Stimulated activated CD4-positive, alpha-beta T cell treated with anti-CD3 and anti-CD28 coated beads, Interleukin-1b, Interleukin-23, amount 100 ng/mL, for 1 hour (primary cell): Measurements from ENCODE around the gene SLC24A5.

ENCODE experiments used
- DNase-seq, 2 donors: peaks; one replicate each; pipeline ENCODE4 v3.0.0-alpha.2; 2020; ENCODE audit warnings: low read depth in 2 of 2

SLC24A5 gene

DNA sequence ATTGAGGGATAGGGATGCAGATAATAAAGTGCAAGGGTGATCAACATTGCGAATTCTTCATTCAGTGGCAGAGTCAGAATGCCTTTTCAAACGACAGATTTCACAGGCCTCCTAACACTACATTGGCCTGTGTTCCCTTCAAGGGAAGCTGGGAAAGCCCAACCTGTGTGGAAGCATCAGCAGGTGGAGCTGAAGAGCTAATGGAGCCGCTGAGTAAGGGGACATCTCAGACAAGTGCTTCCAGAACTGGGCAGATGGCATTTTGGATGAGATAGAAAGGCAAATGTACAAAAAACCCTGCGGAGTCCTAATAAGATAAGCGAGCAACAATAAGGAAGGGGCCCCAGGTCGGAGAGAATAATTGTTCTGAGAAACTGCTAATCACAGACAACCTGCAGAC, 8.5 kb upstream of the SLC24A5 start:
- DNase-seq = no peak

DNA sequence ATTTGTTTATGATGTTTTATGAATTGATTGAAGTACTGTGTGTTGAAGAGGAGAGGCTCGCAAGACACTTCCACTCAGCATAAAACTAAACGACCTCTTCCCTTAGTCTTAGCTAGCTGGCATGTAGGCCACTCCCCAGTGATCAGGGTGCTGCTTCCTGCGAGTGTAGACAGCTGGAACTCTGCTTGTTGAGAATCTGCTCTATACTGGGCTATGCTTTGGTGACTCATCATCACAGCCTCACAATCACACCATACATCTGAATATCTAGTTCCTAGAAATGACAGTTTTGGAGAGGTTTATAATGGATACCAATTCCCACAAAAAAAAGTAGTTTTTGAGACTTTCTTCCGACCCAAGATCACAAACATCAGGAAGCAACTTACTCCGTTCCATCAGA, 1.5 kb upstream of the SLC24A5 start:
- DNase-seq = no peak

DNA sequence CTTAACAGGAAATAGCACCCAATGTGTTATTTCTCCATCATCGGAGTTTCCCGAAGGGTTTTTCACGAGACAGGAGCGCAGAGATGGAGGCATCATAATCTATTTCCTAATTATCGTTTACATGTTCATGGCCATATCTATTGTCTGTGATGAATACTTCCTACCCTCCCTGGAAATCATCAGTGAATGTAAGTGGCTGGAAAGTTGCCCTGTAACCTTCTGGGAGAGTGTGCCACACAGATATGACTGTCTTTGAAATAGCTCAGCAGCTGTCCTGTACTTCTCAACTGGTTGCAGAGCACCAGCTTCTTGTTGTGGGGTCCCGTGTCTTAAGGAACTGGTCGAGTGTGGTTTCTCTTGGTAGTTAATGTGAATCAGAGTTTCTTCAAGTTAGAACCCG, 1.1 kb downstream of the SLC24A5 start:
- DNase-seq = no peak

DNA sequence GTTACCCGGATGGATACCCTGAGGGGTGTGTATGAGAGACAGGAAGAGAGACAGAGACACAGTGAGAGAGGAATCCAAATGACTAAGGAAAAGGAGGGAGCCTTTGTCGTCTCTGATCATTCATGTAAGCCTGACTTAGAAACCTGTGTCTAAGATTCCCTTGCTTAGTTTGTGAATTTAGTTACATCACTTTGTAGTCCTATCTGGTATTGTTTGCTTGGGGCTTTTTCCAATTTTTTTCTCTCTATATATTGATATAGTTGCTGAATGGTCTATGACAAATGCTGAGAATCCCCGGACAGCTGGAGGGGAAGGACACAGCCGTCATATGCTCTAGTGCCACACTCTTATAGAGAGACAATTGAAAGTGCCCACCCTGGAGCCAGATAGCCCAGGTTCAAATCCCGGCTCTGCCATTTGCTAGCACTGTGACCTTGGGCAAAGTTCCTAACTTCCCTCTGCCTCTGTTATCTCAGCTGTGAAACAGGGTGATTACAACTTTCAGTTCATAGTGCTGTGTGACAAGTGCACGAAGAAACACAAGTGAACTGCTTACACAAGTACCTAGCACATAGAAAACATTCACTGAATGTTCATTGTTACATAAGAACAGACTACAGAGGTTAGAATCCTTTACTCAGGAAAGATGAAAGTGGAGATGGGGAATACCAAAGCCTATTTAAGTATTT, 6.0 kb downstream of the SLC24A5 start:
- no peak for DNase-seq

DNA sequence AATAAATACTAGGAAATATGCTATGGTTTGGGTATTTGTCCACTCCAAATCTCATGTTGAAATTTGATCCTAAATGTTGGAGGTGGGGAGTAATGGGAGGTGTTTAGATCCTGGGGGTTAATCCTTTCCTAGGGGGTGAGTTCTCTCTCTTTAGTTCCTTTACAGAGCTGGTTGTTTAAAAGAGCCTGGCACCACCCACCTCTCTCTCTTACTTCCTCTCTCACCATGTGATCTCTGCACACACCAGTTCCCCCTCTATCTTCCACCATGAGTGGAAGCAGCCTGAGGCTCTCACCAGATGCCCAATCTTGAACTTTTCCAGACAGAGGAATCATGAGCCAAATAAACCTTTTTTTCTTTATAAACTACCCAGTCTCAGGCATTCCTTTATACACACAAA, 10.5 kb downstream of the SLC24A5 start:
- no peak for DNase-seq

DNA sequence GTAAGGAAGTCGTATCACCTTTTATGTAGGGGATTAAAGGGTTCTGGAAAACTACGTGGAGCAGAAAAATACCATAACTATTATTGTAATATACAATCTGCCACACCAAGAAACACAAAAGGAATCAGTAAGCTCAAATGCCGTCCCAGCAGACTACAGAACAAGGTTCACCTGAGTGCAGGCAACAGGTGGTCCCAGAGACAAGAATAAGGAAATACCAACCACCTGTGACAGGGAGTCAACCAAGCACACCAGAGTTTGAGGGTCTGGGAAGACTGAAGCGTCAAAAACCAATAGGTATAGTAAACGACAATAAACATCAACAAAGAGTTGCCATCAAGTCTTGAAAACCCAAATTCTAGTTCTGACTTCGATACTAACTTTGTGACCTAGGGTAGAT, 12.1 kb downstream of the SLC24A5 start:
- no peak for DNase-seq

DNA sequence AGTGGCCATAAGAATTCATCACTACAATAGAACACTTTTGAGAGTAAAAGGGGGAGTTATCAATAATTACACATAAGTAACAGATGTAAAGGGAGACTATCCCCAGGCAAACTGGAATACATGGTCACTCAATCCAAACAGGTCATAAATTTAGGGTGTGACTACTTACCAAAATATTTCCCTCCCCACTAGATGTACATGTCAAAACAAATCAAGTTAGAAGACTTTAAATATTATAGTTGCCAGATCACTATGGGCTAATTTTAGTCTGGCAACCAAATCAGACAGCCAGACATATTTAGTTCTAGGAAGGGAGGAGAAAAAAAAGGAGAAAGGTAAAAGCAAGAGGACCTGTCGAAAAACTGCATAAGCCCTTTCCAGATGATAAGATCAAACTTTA, 23.1 kb downstream of the SLC24A5 start:
- DNase-seq = no peak

DNA sequence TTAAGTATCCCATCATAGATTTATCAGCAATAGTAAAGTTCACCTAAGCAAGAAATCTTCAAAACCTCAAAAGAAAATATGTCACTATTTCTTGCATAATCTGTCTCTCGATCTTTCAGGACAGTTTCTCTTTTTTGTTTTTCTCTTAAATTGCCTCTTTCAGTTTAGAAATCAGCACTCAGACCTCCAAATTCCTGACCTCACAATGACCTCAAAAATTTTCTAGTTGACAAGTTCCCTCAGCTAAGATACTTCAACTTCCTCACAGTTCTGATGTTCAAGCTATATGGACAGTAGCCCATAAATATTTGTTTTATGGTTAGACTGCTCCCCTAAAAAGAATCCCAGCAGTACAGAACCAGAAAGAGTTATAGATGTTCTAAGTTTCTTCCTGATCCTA, 24.1 kb downstream of the SLC24A5 start:
- DNase-seq = no peak

DNA sequence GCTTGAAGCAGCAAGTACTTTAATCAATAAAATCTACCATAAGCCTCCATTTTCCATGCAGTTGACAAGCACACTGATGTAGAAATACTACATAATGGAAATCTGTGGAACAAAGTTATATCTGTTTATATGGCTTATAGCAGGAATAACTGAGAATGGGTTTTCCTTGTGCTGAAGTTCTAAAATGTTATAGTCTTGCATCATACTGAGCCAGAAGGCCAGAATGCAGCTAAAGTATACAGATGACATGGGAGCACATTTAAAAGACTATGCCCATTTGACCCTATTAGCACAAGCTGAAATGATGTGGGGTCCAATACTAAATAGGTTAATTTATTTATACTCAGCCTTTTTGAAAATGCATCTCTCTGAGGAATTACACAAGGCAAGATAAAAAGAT, 25.1 kb downstream of the SLC24A5 start:
- no peak for DNase-seq

DNA sequence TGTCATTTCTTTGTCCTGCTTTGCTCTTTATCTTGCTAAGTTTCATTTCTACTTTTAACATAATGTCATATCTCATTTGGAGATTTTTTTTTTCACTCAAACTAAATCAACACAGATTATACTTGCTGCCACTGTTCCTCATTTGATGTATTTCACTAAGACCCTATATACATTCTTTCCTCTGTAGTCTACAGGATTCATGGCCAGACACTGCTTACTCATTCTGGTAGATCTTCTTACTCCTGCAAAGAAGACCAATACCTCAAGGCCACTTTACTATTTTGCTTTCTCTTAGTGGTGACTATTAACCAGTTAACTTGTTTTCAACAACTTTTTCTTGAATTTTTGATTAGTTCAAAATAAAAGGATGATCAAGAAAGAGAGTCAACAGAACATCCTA, 26.6 kb downstream of the SLC24A5 start:
- no peak for DNase-seq

DNA sequence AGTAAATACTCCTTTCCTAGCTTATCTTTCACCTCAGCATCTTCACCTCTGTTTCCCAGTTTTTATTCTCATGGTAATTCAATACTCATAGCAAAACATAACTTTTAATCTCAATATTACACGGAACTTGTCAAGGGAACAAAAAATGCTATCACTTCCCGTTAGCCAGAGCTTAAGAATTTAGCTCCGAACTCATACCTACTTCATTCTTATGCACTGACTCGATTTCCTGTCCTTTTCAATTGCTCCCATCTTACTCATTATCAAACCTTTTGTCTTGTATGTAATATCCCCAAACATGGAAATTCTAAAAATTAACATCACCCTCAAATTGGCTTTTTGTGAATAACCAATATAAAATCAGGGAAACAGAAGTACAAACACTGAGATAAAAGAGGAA, 29.1 kb downstream of the SLC24A5 start:
- DNase-seq = no peak

DNA sequence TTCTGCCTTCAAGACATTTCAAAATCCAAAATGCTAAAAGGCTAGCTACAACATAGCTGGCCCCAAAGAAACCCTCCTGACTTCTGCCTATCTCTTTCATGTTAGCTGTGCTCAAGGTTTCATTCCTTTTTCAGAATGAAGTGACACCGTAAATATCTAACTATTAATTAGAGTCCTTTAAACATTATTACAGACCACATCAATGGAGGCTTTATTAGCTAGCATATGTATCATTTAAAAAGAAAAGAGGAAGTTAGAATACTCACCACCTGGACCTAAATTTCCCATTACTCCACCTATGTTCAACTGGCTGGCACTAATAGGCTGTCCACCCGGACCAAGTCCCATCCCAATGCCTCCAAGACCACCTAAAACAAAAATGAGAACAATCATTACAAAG, 32.7 kb downstream of the SLC24A5 start:
- DNase-seq = no peak

DNA sequence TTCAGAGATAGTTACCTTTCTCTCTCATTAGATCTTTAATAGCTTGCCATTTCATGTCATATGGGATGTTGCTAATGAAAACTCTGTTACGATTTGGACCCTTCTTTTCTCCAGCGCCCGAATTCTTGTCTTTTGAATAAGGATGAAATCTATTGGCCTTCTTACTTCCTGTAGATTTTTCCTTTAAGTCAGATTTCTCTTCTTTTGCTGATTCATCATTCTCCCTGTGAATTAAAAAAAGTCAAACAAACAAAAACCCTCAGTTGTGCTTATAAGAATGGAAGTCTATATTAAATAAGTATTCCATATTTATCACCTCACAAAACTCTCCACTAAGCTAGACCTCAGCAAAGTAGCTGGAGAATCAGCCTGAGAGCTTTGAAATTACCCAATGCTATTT, 47.8 kb downstream of the SLC24A5 start:
- no peak for DNase-seq

DNA sequence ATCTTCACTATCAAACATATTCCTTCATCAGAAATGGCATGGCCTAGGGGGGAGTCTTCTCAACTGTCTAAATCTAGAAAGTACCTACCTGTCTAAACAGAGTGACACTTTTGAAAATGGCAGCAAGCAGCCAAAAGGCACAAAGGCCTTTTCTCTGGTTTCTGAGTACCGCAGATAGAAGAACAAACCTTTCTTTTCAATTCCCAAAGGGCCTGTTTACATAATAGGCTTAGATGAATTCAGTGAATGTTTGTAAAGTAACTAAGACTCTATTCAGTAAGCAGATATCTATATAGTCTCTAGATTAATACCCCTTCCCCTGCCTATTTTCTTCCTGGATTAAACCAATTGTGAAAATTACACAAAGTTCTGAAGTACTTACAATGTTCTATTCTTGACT, 50.2 kb downstream of the SLC24A5 start:
- DNase-seq = no peak

DNA sequence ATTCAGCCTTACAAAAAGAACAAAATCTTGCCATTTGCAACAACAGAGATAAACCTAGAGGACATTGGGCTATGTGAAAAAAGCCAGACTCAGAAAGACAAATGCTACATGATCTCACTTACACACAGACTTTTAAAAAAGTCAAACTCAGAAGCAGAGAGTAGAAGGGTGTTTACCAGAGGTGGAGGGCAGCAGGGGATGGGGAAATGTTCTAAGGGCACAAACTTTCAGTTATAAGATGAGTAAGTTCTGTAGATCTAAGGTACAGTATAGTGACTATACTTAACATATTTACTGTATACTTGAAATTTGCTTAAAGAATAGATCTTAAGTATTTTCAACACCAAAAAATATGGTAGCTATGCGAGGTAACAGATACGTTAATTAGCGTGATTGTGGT, 54.3 kb downstream of the SLC24A5 start:
- DNase-seq = no peak

DNA sequence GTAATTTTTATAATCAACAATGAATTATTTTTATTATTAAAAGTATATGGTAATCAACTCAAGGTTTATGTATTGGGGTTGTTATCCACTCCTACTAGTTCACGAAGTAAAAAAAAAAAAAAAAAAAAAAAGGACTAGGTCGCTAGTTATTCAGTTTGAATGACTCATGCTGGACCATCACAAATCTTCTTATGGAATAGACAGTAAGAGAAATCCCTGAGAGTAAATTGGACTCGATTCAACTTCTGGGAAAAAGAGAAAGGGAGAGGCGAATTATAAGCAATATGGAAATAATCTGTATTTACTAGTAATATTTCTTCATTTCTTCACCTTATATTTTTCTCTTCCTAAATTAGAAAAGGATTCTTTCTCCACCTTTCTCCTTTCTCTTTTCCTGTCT, 55.3 kb downstream of the SLC24A5 start:
- no peak for DNase-seq

DNA sequence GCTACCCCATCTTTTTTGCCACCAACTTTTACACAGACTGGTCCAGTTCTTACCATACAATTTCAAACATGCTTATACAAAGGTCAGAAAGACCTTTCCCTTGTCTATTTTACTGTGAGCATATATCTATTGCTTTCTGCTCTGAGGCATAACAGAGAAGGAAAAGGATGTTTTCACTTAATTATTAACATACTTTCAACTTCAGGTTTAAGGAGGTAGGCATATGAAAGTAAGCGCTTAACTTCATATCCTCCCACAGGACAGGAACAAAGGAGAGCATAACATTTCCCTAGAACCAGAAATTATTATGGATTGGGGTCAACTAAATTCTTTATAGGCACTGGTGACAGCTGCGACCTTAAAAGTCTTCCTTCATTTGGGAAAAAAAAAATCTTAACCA, 56.2 kb downstream of the SLC24A5 start:
- DNase-seq = no peak

DNA sequence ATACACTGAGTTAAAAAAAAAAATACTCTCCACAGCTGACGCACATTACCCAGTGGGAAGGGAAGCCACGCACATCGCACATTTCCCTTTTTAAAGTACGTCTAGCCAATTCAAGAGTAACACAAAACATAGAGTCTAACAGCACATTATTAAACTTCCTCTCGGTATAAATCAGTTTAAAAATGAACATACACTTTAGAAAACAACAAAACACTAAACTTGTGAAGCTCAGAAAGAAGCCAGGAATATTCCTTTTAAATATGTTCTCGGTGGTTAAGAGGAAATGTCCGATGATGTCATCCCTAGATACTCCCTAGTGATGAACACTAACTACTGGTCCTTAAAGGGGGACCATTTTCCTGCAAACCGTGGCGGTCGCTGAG, 56.6 kb downstream of the SLC24A5 start:
- DNase-seq = no peak

DNA sequence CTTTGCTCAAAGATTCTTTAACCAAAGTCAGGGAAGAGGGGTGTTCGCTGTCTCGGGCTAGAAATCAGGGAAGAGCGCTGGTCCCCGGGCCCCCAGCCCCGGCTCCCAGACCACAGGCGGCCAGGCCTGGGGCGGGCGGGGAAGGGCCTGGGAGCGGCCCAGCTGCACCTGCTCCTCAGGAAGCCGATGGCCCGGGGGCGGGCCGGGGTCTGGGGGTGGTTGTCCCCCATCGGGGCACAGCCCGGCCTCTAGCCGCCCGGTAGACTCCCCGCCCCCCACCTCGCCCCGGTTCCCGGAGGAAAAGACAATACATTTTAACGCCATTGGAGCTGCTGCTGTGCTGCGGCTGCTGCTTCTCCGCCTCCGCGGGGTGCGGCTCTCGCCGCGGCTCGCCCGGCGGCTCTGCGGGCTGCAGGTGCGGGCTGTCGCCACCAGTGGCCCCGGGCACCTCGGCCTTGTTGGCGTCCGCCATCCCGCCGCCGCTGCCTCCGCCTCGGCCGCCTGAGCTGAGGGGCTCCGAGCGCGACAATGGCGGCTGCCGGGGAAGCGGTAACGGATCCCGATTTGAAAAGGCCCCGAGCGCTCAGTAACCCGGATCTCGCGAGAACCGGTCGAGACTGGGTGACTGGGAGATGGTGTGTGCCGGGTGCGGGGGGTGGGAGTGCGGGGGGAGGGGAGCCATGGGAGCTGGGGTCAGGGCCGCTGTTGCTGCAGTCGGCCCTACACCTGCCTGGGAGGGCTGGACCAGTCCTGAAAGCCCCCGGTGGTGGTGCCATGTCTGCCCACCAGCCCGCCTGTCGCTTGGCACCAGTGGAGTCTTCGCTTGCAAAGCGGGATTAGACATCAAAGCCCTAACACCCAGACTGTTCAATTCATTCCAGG, 57.2 kb downstream of the SLC24A5 start, which contains the start of gene MYEF2:
MYEF2 (minus strand) TSS at position 530 of the 882 bp plus-strand sequence; CDS start at position 472, 58 bp downstream.
- peak; percentile 14 to 27 for DNase-seq

DNA sequence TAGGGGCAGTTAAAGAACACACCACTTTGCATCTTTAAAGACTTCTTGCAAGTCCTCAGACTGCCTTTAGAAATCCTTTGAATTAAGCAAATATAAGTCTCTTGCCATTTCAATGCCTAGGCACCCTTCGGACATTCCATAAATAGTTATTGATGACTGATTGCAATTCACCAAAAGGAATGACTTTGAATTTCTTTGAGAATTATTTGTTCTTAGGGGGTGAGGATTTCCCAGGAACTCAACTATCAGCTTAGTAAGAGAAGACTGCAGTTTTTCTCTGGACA, 57.8 kb downstream of the SLC24A5 start:
- no peak for DNase-seq

DNA sequence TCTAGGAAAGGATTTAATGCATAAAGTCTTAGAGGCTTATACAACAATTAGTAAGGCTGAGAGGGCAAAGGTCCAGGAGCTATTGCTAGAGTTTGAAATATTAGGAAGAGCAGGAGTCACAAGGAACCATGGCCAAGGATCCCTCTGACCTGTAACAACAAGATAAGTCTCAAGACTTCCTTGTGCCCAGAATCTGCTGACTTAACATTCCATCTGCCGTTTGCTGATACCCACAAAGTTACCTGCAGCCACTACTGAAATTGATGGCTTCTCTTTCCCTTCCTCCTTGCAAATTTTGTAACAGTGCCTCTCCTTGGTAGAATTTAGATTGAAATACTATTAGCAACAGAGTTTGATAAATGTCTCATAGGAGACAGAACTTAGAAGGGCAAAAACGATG, 62.0 kb downstream of the SLC24A5 start:
- DNase-seq = no peak

DNA sequence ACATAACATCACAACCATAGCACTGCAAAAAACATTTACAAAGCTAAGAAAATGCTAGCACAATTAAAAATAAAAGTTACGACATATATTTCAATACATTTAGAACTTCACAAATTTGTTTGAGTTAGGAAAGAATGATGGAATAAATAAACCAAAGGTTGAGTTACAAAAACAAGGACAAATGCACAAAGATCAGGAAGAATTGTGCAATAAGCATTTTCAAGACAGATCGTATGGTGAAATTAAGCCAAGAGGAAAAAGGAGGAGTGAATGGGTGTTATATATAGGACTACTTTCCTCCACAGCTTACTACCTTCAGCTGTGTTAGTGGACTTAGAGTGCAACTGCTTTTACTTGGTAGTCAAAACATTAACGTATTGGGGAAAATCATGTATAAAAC, 64.7 kb downstream of the SLC24A5 start:
- no peak for DNase-seq

DNA sequence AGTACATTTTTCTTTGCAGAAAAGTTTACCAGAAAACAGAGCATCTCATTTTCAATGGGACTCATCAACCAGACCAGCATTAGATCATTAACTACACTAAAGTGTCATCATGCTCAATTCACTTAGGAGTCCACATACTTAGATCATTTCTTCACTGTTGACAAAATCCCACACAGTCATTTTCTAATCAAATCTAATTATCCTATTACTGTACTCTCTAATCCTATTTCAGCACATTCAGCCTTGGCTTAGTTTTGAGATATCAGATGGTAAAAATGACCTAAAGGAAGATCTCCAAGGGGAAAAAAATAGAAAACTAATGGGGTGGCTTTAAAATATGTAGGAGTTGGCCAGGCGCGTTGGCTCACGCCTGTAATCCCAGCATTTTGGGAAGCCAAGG, 65.5 kb downstream of the SLC24A5 start:
- DNase-seq = no peak
